GM12865 (cell line): ENCODE measurements around the gene ZDHHC4.

Experiments
- DNase-seq: peaks from one replicate; pipeline ENCODE4 v3.0.0; 2010; ENCODE audit warnings: low read depth
- H3K4me3 ChIP-seq: 2 replicates; pipeline ENCODE4 v1.5.1; 2011; ENCODE audit warnings: mild to moderate bottlenecking, low read depth, low read length, control low read depth
- TF ChIP-seq, protein P1 (sequence below): IDR thresholded peaks from 2 replicates; pipeline ENCODE4 v1.5.1; 2011; ENCODE audit warnings: low read length, control low read depth, low read depth, inconsistent platforms; ENCODE audit not compliant: insufficient read depth; ENCODE audit errors: missing control alignments

The ZDHHC4 gene

DNA sequence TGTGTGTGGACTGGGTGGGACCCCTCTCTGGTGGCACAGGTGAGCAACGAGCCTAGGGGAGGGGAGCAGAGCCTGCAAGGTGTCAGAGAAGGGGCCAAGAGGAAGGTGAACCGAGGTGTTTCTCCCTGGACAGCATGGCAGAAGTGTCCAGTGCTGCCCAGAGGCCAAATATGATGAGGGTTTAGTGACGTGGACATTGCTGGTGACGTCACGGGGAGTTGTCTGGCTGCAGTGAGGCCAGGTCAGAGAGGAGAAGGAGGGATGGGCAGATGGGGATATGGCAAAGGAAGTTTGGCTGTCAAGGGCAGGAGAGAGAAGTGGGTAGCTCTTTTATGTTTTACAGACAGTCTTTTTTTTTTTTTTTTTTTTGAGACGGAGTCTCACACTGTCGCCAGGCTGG, 35.6 kb downstream of the ZDHHC4 start:
- TF ChIP-seq, protein P1, sequence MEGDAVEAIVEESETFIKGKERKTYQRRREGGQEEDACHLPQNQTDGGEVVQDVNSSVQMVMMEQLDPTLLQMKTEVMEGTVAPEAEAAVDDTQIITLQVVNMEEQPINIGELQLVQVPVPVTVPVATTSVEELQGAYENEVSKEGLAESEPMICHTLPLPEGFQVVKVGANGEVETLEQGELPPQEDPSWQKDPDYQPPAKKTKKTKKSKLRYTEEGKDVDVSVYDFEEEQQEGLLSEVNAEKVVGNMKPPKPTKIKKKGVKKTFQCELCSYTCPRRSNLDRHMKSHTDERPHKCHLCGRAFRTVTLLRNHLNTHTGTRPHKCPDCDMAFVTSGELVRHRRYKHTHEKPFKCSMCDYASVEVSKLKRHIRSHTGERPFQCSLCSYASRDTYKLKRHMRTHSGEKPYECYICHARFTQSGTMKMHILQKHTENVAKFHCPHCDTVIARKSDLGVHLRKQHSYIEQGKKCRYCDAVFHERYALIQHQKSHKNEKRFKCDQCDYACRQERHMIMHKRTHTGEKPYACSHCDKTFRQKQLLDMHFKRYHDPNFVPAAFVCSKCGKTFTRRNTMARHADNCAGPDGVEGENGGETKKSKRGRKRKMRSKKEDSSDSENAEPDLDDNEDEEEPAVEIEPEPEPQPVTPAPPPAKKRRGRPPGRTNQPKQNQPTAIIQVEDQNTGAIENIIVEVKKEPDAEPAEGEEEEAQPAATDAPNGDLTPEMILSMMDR, result no peak
- no peak for DNase-seq
- no peak overlapping the region for H3K4me3 ChIP-seq

DNA sequence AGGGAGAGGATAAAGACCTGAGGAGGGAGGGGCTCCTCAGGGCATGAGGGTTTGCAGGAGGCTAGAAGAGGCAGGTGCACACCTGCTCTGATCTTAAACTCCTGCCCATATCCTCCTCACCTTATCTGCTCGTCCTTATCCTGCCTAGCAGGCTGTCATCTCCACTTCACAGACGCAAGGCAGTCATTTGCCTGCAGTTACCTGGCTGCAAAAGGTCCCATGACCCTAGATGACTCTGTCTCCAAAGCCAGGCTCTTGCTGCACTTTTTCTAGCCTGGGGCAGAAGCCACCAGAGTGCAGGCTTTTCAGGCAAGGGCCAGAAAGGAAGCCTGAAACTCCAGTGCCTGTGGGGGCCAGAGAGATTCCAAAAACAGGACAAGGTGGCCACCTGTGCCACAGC, 36.5 kb downstream of the ZDHHC4 start:
- no peak overlapping the region for H3K4me3 ChIP-seq
- DNase-seq, result no peak

DNA sequence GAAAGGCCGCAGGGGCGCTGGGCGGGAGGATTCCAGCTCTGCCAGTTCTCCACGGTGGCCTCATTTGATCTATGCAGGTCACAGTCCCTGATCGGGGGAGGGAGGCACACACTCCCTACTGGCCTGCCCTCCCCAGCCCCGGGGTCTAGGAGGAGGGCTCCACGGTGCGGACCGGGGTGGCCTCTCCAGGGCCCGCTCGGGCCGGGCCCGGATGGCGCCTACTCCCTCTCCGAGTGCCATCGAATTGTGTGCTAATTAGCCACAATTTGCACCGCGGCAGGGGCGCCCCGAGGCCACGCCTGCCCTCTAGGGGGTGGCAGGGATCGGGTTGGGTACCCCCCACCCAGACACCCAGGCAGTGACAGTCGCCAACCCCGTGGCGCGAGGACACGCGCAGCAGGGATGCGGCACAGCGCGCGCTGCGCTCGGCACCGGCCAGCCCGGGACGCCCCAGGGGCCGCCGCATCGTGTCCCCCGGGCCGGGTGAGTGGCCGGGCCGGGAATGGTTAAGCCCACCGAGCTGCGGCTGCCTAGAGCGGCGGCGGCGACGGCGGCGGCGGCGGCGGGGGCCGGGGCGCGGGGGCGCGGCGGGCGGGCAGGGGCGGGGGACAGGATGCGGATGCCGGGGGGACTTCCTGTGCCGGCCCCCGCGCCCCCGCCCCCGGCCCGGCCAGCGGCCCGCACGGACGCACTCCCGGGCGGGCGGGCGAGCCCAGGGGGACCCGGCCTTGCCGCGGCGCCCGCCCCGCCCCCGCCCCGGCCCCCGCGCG, 37.9 kb downstream of the ZDHHC4 start, which contains the start of gene ZNF853:
Gene ZNF853 (plus strand): TSS at position 658 of the 770 bp plus-strand sequence. CDS start 565 bp downstream, outside the sequence.
- no peak within 1 kb of the TSS for H3K4me3 ChIP-seq
- no peak for DNase-seq
- TF ChIP-seq, protein P1, result no peak

More for the DNA sequence above, 36.5 kb downstream of the ZDHHC4 start:
- TF ChIP-seq, protein P1, result no peak

DNA sequence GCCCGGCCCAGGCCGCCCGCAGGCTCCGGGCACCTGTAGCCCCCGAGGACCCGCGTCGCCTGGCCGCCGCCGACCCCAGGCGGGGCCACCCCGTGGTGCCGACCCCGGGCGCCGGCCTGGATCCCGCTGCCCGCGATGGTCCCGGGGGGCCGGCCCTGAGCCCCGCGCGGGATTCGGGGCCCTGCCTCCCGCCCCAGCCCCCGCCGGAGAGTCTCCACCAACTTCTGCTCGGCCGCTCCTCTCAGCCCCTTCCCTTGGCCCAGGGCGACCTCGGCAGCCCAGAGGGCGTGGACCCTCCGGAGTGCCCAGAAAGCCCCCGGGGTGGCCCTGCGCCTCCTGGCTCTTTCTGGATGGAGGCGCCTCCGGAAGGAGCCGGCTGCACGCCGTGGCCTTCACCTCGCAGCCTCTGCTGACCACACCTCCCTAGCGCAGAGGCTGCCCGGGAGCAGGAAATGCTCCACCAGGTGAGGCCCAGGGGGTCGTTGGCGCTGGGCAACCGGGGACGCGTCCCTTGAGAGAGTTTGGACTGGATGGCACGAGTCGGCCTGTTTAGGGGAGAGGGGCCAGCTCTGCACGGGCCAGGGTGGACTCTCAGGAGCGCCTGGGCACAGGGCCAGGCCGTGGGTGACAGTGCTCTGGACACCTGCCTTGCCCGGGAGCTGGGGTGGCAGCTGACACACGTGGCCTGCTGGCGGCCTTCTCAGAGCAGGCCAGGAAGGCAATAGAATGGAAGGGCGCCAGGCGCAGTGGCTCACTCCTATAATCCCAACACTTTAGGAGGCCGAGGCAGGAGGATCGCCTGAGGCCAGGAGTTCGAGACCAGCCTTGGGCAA, 38.7 kb downstream of the ZDHHC4 start:
- DNase-seq, result no peak
- TF ChIP-seq, protein P1, result no peak
- no peak overlapping the region for H3K4me3 ChIP-seq

DNA sequence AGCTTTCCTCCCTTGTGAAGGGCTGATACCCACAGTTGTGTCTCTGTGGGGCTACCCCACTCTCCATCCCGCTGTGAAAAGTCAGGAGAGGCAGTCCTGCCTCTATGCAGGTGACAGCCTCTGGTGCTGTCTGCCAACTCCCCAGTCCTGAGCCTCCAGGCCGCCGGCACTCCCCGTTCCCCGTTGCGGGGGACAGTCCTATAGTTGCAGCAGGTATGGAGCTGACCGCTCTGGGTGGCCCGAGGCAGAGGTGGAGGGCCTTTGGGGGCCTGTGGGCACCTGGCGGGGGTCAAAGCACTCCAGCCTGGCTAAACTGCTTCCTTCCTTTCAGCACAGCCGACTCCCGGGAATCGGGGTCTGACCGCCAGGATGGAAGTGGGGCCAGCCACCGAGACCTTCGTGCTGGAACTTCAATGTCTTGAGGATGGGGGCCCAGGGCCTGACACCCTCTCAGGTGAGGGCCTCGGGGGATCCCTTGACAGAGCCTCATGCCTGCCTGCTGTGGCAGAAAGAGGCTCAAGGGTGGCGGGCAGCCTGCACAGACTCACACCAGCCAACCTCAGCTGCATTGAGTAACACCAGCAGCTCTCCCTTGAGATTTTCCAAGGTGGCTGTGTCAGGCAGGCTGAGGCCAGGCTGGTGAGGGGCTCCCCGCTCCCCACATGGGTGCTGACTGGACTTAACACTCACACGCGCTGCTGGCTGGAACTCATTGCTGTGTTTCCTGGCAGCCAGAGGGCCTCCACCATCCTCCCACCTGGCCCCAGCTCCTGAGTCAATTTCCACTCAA, 39.8 kb downstream of the ZDHHC4 start:
- TF ChIP-seq, protein P1, result no peak
- no peak for DNase-seq
- no peak overlapping the region for H3K4me3 ChIP-seq

DNA sequence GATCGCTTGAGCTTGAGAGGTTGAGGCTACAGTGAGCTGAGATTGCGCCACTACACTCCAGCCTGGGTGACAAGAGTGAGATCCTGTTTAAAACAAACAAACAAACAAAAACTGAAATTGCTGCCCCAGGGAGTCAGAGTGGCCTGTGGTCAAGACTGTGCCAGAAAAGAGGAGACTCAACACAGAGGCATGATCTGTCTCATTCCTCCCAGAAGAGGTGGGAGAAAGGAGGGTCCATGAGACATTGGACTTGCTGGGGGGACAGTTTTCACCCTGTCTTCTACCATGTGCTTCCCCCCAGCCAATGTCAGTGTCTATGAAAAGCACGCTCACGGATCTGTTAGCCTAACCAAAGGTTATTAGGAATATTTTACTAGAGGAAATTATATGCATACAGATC, 41.4 kb downstream of the ZDHHC4 start:
- DNase-seq, result no peak
- H3K4me3 ChIP-seq, result no peak overlapping the region
- TF ChIP-seq, protein P1, result no peak
